KOPT-K1 (cell line): ENCODE measurements around the gene NME4.
A peak's percentile ranks its signal among the peaks of the same experiment; 100 is the strongest.
"Not testable (repeated sequence)": the region's sequence is repeated elsewhere in the genome, so short reads cannot be mapped to it uniquely, and the experiment has no call there.

ENCODE experiments used
- H3K27ac ChIP-seq: fragments of 200-600 bp; sonication (generic); 2 replicates; pipeline ENCODE4 v1.5.1; 2016; ENCODE audit warnings: antibody characterized with exemption, mild to moderate bottlenecking, low read depth, low read length; ENCODE audit not compliant: poor library complexity, severe bottlenecking
- H3K36me3 ChIP-seq: fragments of 200-600 bp; sonication (generic); 2 replicates; pipeline ENCODE4 v1.5.1; 2017; ENCODE audit warnings: antibody characterized with exemption, mild to moderate bottlenecking, low read length, moderate library complexity; ENCODE audit not compliant: insufficient read depth
- H3K9me3 ChIP-seq: fragments of 200-600 bp; sonication (generic); 2 replicates; pipeline ENCODE4 v1.5.1; 2017; ENCODE audit warnings: antibody characterized with exemption, low read length, mild to moderate bottlenecking; ENCODE audit not compliant: insufficient read depth, poor library complexity, severe bottlenecking

The NME4 gene

GRCh38 chr16:370979-371514, 26.0 kb upstream of the NME4 start:
- peaks cover 72% of the 10 kb centered on the region for H3K36me3 ChIP-seq
- peak overlapping the region; percentile 52 for H3K27ac ChIP-seq
- no peaks in the 10 kb centered on the region for H3K9me3 ChIP-seq

GRCh38 chr16:371515-372301, 25.3 kb upstream of the NME4 start:
- Histone ChIP-seq H3K36me3 (peaks cover 72% of the 10 kb centered on the region), H3K9me3 (no peaks in the 10 kb centered on the region), H3K27ac (no peak overlapping the region)

GRCh38 chr16:372302-372983, 24.6 kb upstream of the NME4 start:
- Histone ChIP-seq H3K27ac (no peak overlapping the region), H3K9me3 (no peaks in the 10 kb centered on the region), H3K36me3 (peaks cover 72% of the 10 kb centered on the region)

- Histone ChIP-seq H3K36me3 (peaks cover 66% of the 10 kb centered on the region), H3K9me3 (no peaks in the 10 kb centered on the region), H3K27ac (no peak overlapping the region)
Observed at GRCh38 chr16:373020-373598, 23.9 kb upstream of the NME4 start.

- Histone ChIP-seq H3K9me3 (no peaks in the 10 kb centered on the region), H3K36me3 (peaks cover 56% of the 10 kb centered on the region), H3K27ac (no peak overlapping the region)
Observed at GRCh38 chr16:373848-374615, 23.0 kb upstream of the NME4 start.

GRCh38 chr16:374616-374926, 22.4 kb upstream of the NME4 start:
- peaks cover 52% of the 10 kb centered on the region; the same call in 1 of the 2 replicates for H3K36me3 ChIP-seq
- H3K27ac ChIP-seq, result no peak overlapping the region
- H3K9me3 ChIP-seq, result no peaks in the 10 kb centered on the region

- H3K36me3 ChIP-seq, result peaks cover 52% of the 10 kb centered on the region; the same call in 1 of the 2 replicates
- H3K9me3 ChIP-seq, result no peaks in the 10 kb centered on the region
- no peak overlapping the region for H3K27ac ChIP-seq
Observed at GRCh38 chr16:375212-375611, 21.8 kb upstream of the NME4 start.

GRCh38 chr16:375927-376816, 20.8 kb upstream of the NME4 start:
- Histone ChIP-seq H3K27ac (no peak overlapping the region), H3K36me3 (peaks cover 52% of the 10 kb centered on the region; the same call in 1 of the 2 replicates), H3K9me3 (no peaks in the 10 kb centered on the region)

- Histone ChIP-seq H3K36me3 (peaks cover 50% of the 10 kb centered on the region; the same call in 1 of the 2 replicates), H3K9me3 (no peaks in the 10 kb centered on the region), H3K27ac (no peak overlapping the region)
Observed at GRCh38 chr16:376817-377418, 20.1 kb upstream of the NME4 start.

GRCh38 chr16:377419-377951, 19.5 kb upstream of the NME4 start:
- Histone ChIP-seq H3K9me3 (no peaks in the 10 kb centered on the region), H3K36me3 (peaks cover 45% of the 10 kb centered on the region; the same call in 1 of the 2 replicates), H3K27ac (no peak overlapping the region)

GRCh38 chr16:378113-378820, 18.7 kb upstream of the NME4 start:
- peaks cover 37% of the 10 kb centered on the region; the same call in 1 of the 2 replicates for H3K36me3 ChIP-seq
- H3K27ac ChIP-seq, H3K9me3 ChIP-seq: not testable (repeated sequence)

GRCh38 chr16:378821-379182, 18.2 kb upstream of the NME4 start:
- Histone ChIP-seq H3K27ac (no peak overlapping the region), H3K9me3 (no peaks in the 10 kb centered on the region), H3K36me3 (peaks cover 31% of the 10 kb centered on the region; the same call in 1 of the 2 replicates)
